ENCODE results near the gene CPEB4. TPM values are rescaled to one million over a fixed set of nuclear protein-coding genes. Genes with fewer than 3 reads are reported as not detected.

CPEB4 gene
- total and polyA plus RNA-seq, 10 of the 15 experiments (the other 5 are each of a cell fraction or from before 2014, with no cell fraction given): 6.9 to 33.1 (median 20.4) TPM

GRCh38 chr5:173954671-173955521 lies 66.7 kb downstream of the CPEB4 start:
- WGBS (ENCODE audit: insufficient coverage, insufficient replicate concordance, low lambda C conversion rate, missing lambda C conversion rate): 95% methylated on average over 6 of the region's 6 CpGs
- Histone ChIP-seq H3K27me3 (replicated peaks in 1 of 2; ENCODE audit: control insufficient read depth in 2 of 2, insufficient read depth in 2 of 2, low read length in 1 of 2) (no peaks in the 10 kb centered on the region), H3K4me2 (ENCODE audit: control insufficient read depth, insufficient read depth) (no peak overlapping the region), H3K27ac (ENCODE audit: control insufficient read depth, insufficient read depth) (no peak overlapping the region), H3K4me1 (ENCODE audit: control insufficient read depth, insufficient read depth, low read length) (no peaks in the 10 kb centered on the region), H4K20me1 (ENCODE audit: control insufficient read depth, insufficient read depth) (no peaks in the 10 kb centered on the region), H3K79me2 (ENCODE audit: control insufficient read depth, insufficient read depth, low read length) (no peaks in the 10 kb centered on the region), H3K9ac (ENCODE audit: control insufficient read depth, insufficient read depth, low read length) (no peak overlapping the region), H3K9me3 (replicated peaks; ENCODE audit: control insufficient read depth, insufficient read depth, low read length) (no peaks in the 10 kb centered on the region), H3K36me3 (ENCODE audit: control insufficient read depth in 2 of 2, insufficient read depth in 2 of 2, low read length in 1 of 2) (peaks cover 7 to 30% of the 10 kb centered on the region in 2 experiments), H3K4me3 (no peak overlapping the region), H2AFZ (ENCODE audit: control insufficient read depth, low read depth, low read length) (no peak overlapping the region)
- ChIA-PET SMC1A (ENCODE audit: uncharacterized antibody, unreplicated experiment) (interaction anchor here (0.6 to 0.9 kb wide), 3 partner anchors 12 to 61 kb away, joined by 3 read pairs; no protein-coding TSS in a partner anchor), RAD21 (ENCODE audit: unreplicated experiment) (no interaction called here), POLR2A (interaction anchor here (1.2 kb wide), 1 partner anchor 67 kb away, joined by 3 read pairs; the partner anchor contains the start of gene CPEB4), CTCF (interaction anchor here (0.8 to 1.0 kb wide), 2 partner anchors 29 to 339 kb away, joined by 3 read pairs; no protein-coding TSS in a partner anchor)
- DNase-seq (ENCODE audit: low read depth, low spot score) (no peak), FAIRE-seq (no peak), ATAC-seq (no peak)
- intact Hi-C loops (cut with micrococcal nuclease; ENCODE audit: unreplicated experiment): no loop called here
- no TSS peak for BruUV-seq (replicated peaks)
- TF ChIP-seq JUNB (IDR thresholded peaks at IDR 0.05): no peak
- TF ChIP-seq SMARCA5 (IDR thresholded peaks at IDR 0.05): no peak
- no peak for TF ChIP-seq SIN3A (IDR thresholded peaks at IDR 0.05; ENCODE audit: low read depth, low read length)
- TF ChIP-seq SUZ12 (IDR thresholded peaks at IDR 0.05; ENCODE audit: unreplicated experiment): no peak
- no peak for TF ChIP-seq RB1 (IDR thresholded peaks at IDR 0.05; ENCODE audit: borderline replicate concordance)
- no peak for TF ChIP-seq MTA2 (IDR thresholded peaks at IDR 0.05; ENCODE audit: low read depth)
- TF ChIP-seq, protein P1, sequence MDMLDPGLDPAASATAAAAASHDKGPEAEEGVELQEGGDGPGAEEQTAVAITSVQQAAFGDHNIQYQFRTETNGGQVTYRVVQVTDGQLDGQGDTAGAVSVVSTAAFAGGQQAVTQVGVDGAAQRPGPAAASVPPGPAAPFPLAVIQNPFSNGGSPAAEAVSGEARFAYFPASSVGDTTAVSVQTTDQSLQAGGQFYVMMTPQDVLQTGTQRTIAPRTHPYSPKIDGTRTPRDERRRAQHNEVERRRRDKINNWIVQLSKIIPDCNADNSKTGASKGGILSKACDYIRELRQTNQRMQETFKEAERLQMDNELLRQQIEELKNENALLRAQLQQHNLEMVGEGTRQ (IDR thresholded peaks at IDR 0.05; ENCODE audit: borderline replicate concordance, low read depth, low read length): no peak
- TF ChIP-seq, protein P2, sequence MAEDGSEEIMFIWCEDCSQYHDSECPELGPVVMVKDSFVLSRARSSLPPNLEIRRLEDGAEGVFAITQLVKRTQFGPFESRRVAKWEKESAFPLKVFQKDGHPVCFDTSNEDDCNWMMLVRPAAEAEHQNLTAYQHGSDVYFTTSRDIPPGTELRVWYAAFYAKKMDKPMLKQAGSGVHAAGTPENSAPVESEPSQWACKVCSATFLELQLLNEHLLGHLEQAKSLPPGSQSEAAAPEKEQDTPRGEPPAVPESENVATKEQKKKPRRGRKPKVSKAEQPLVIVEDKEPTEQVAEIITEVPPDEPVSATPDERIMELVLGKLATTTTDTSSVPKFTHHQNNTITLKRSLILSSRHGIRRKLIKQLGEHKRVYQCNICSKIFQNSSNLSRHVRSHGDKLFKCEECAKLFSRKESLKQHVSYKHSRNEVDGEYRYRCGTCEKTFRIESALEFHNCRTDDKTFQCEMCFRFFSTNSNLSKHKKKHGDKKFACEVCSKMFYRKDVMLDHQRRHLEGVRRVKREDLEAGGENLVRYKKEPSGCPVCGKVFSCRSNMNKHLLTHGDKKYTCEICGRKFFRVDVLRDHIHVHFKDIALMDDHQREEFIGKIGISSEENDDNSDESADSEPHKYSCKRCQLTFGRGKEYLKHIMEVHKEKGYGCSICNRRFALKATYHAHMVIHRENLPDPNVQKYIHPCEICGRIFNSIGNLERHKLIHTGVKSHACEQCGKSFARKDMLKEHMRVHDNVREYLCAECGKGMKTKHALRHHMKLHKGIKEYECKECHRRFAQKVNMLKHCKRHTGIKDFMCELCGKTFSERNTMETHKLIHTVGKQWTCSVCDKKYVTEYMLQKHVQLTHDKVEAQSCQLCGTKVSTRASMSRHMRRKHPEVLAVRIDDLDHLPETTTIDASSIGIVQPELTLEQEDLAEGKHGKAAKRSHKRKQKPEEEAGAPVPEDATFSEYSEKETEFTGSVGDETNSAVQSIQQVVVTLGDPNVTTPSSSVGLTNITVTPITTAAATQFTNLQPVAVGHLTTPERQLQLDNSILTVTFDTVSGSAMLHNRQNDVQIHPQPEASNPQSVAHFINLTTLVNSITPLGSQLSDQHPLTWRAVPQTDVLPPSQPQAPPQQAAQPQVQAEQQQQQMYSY (CRISPR knock-in tag; IDR thresholded peaks at IDR 0.05): no peak
- TF ChIP-seq BCLAF1 (IDR thresholded peaks at IDR 0.05): no peak
- no peak for TF ChIP-seq NFXL1 (IDR thresholded peaks at IDR 0.05; ENCODE audit: borderline replicate concordance)
- no peak for TF ChIP-seq JUND (IDR thresholded peaks at IDR 0.05; ENCODE audit: low read depth, low read length)
- in situ Hi-C loops (cut with MboI): no loop called here
